Heart right ventricle (tissue), 16 donors: ENCODE data around the gene SLC7A11. TPM values are rescaled to one million over a fixed set of nuclear protein-coding genes. Genes with fewer than 3 reads are reported as not detected.

Experiments
- ATAC-seq, 8 donors: fragments of 200-7000 bp; cut with Tn5 transposase; one replicate each; pipeline ENCODE4 v1.9.1; 2020; ENCODE audit warnings: mild to moderate bottlenecking in 8 of 8, moderate library complexity in 8 of 8, moderate number of reproducible peaks in 1 of 8
- DNase-seq, 2 donors: peaks; one replicate each; pipeline ENCODE4 v3.0.0-alpha.2; 2020
- H3K27ac ChIP-seq, 10 donors: fragments of 200-600 bp; sonication (generic) in 2 of 10; one replicate each; pipeline versions ENCODE4 v1.5.0 to v1.8.0; 2020 to 2022; ENCODE audit warnings: mild to moderate bottlenecking in 3 of 10
- H3K27me3 ChIP-seq, 7 donors: fragments of 200-600 bp; one replicate each; pipeline ENCODE4 v1.8.0; 2021 to 2022; ENCODE audit warnings: mild to moderate bottlenecking in 2 of 7
- H3K36me3 ChIP-seq, 9 donors: fragments of 200-600 bp; sonication (generic) in 1 of 9; one replicate each; pipeline versions ENCODE4 v1.5.0 to v1.8.0; 2020 to 2022; ENCODE audit warnings: mild to moderate bottlenecking in 2 of 9
- H3K4me1 ChIP-seq, 9 donors: fragments of 200-600 bp; sonication (generic) in 1 of 9; one replicate each; pipeline versions ENCODE4 v1.5.0 to v1.8.0; 2020 to 2022; ENCODE audit warnings: mild to moderate bottlenecking in 4 of 9
- H3K4me3 ChIP-seq, 10 donors: fragments of 200-600 bp; sonication (generic) in 2 of 10; one replicate each; pipeline versions ENCODE4 v1.5.0 to v1.8.0; 2020 to 2022; ENCODE audit warnings: mild to moderate bottlenecking in 7 of 10, moderate library complexity in 2 of 10
- H3K9me3 ChIP-seq, 11 donors: fragments of 200-600 bp in 10 of 11; sonication (generic) in 2 of 11; one replicate each; pipeline versions ENCODE4 v1.5.0 to v1.8.0; 2013 to 2022; ENCODE audit warnings: mild to moderate bottlenecking in 2 of 11, control low read depth in 1 of 11, moderate library complexity in 1 of 11
- CTCF ChIP-seq, 9 donors: fragments of 200-600 bp; sonication (generic) in 2 of 9; IDR thresholded peaks; one replicate each; pipeline versions ENCODE4 v1.5.0 to v1.8.0; 2021 to 2022; ENCODE audit warnings: antibody characterized with exemption in 9 of 9, mild to moderate bottlenecking in 5 of 9, moderate library complexity in 1 of 9
- WGBS, 2 donors: extraction: QIAGEN DNeasy Blood & Tissue Kit; methylation state at CpG; one replicate each; pipeline ENCODE4 v1.1.7; 2013; ENCODE audit warnings: inconsistent platforms in 1 of 2; 5-methylcytosine and 5-hydroxymethylcytosine counted together
- intact Hi-C, 10 donors: fragments of 100-400 bp; cut with DNase I; formaldehyde crosslinking; loops; one replicate each; pipeline versions ENCODE4 v1.11.1 to v1.14.2; 2022
- long read RNA-seq, 3 donors: library from polyadenylated mRNA; unstranded; transcript quantifications; one replicate each; pipeline ENCODE4 v2.0.0, GENCODE V29; 2020 to 2021
- polyA plus RNA-seq, 2 donors: library from polyadenylated mRNA; stranded (reverse); fragments of 200-250 nt; gene quantifications; one replicate each; pipeline ENCODE4 v1.2.3, GENCODE V29; 2013
- total RNA-seq, 10 donors: library from RNA; stranded (reverse); fragmentation: NEBNext Ultra II Directional in 3 of 10; extraction: Animal tissue kit (Norgen Biotek cat#: 25700) in 3 of 10; gene quantifications; one replicate each; pipeline versions ENCODE4 v1.2.1 to v1.2.4, GENCODE V29; 2021 to 2023
- donor health status: Arrhythmogenic right ventricular cardiomyopathy.
- donor health status: ischemic (EF 13 %, LVEDD 7.1; RV severe dilation, severe dysfunction).
- donor health status: healthy with polysubstance abuse.
- donor health status: DM: no; HTN: yes; CAD: no.
- donor health status: DM: no; HTN: no; CAD: no.
- donor health status: ischemic (EF 25% LVEDD 6.9; RV normal size, moderate dysfunction).
- donor health status: ischemic (EF 25% LVEDD 5.7; RV mildly dilated, moderate dysfunction).
- donor health status: healthy.
- donor health status: DM: yes; HTN: yes; CAD: no.
- donor health status: Ischemic cardiomyopathy.
- donor health status: ischemic (EF 35%, LVEDD 5.7; RV mildly dilated, moderate dysfunction).
- donor health status: nonischemic (EF 11% LVEDD 7.7; RV severe dilation, severe dysfunction).
- donor health status: DM: yes; HTN: yes; CAD: no.
- donor health status: PGD.
- donor health status: ischemic (EF 29% LVEDD 5.4; RV normal size, mild dysfunction).
- donor health status: nonischemic (EF 23%, LVEDD 6.1; RV moderate dilation, normal function).

The SLC7A11 gene
- total RNA-seq (1 to 10 TPM in 2 of 10 donors, under 1 TPM in 8; 0.05 to 1.2 (median 0.15) TPM), polyA plus RNA-seq (under 1 TPM; 0.07 to 0.09 TPM)
- long read RNA-seq, donor 1, result 0 reads
- long read RNA-seq, donor 2, partial matches to known transcripts, result 0 of 1 reads
- long read RNA-seq, donor 2, other reads (novel, unspliced or antisense), result 1 of 1 reads
- long read RNA-seq, donor 3, partial matches to known transcripts, result 0 of 4 reads
- long read RNA-seq, donor 3, other reads (novel, unspliced or antisense), result 4 of 4 reads

GRCh38 chr4:138242076-138242833, at the start of gene SLC7A11:
TSS of gene SLC7A11 (minus strand) at chr4:138242349. CDS start at chr4:138242069, 280 bp downstream.
- intact Hi-C loops, result no loop called here
- no peak for TF ChIP-seq CTCF (IDR thresholded peaks at IDR 0.05)
- DNase-seq (peak in 1 of 2 donors; percentile 9), ATAC-seq (peak; percentile 38 to 94 (median 78))
- H3K36me3 ChIP-seq, result no peaks in the 10 kb centered on the region
- WGBS, 2 donors, result 32 to 43% methylated on average over 12 of the region's 12 CpGs
- H3K4me1 ChIP-seq, result peaks cover 0 to 9% (median 0%) of the 10 kb centered on the region in 9 donors
- H3K27me3 ChIP-seq, result no peaks in the 10 kb centered on the region
- H3K4me3 ChIP-seq, result peak within 1 kb of the TSS in 6 of 10 donors; percentile 24 to 45 (median 35)
- H3K27ac ChIP-seq, result peak within 1 kb of the TSS in 1 of 10 donors; percentile 84
- H3K9me3 ChIP-seq, result no peaks in the 10 kb centered on the region

- peak in 2 of 8 donors; percentile 39 to 46 for ATAC-seq
- WGBS, 2 donors, result 74 to 92% methylated on average over 3 of the region's 3 CpGs
Measured at GRCh38 chr4:138291431-138291830, 49.3 kb upstream of the SLC7A11 start.

GRCh38 chr4:138290805-138291204, 48.7 kb upstream of the SLC7A11 start:
- WGBS, 2 donors, result 98 to 100% methylated on average over 2 of the region's 2 CpGs
- DNase-seq, result no peak
- no peak for ATAC-seq
- H3K27ac ChIP-seq, result no peak overlapping the region
- H3K27me3 ChIP-seq, result no peaks in the 10 kb centered on the region
- H3K36me3 ChIP-seq, result no peaks in the 10 kb centered on the region
- intact Hi-C loops, result no loop called here
- no peaks in the 10 kb centered on the region for H3K4me1 ChIP-seq
- H3K4me3 ChIP-seq, result no peak overlapping the region
- H3K9me3 ChIP-seq, result no peaks in the 10 kb centered on the region
- TF ChIP-seq CTCF (IDR thresholded peaks at IDR 0.05), result no peak

More at GRCh38 chr4:138291431-138291830, 49.3 kb upstream of the SLC7A11 start:
- H3K27me3 ChIP-seq, result no peaks in the 10 kb centered on the region
- no peaks in the 10 kb centered on the region for H3K9me3 ChIP-seq
- H3K36me3 ChIP-seq, result no peaks in the 10 kb centered on the region
- intact Hi-C loops, result no loop called here
- no peak for TF ChIP-seq CTCF (IDR thresholded peaks at IDR 0.05)
- H3K4me1 ChIP-seq, result no peaks in the 10 kb centered on the region
- H3K27ac ChIP-seq, result no peak overlapping the region
- no peak overlapping the region for H3K4me3 ChIP-seq
- DNase-seq, result no peak

- intact Hi-C loops, result no loop called here
- Histone ChIP-seq H3K27ac (no peak overlapping the region), H3K36me3 (no peaks in the 10 kb centered on the region), H3K4me1 (no peaks in the 10 kb centered on the region), H3K9me3 (peaks cover 0 to 5% (median 0%) of the 10 kb centered on the region in 11 donors), H3K27me3 (no peaks in the 10 kb centered on the region), H3K4me3 (no peak overlapping the region)
- ATAC-seq, result no peak
- DNase-seq, result no peak
- TF ChIP-seq CTCF (IDR thresholded peaks at IDR 0.05), result no peak
- WGBS, 2 donors, result 89 to 91% methylated on average over 3 of the region's 3 CpGs
Measured at GRCh38 chr4:138279286-138279685, 37.1 kb upstream of the SLC7A11 start.
